ENCODE data around the gene UBAC2.

UBAC2 gene

DNA sequence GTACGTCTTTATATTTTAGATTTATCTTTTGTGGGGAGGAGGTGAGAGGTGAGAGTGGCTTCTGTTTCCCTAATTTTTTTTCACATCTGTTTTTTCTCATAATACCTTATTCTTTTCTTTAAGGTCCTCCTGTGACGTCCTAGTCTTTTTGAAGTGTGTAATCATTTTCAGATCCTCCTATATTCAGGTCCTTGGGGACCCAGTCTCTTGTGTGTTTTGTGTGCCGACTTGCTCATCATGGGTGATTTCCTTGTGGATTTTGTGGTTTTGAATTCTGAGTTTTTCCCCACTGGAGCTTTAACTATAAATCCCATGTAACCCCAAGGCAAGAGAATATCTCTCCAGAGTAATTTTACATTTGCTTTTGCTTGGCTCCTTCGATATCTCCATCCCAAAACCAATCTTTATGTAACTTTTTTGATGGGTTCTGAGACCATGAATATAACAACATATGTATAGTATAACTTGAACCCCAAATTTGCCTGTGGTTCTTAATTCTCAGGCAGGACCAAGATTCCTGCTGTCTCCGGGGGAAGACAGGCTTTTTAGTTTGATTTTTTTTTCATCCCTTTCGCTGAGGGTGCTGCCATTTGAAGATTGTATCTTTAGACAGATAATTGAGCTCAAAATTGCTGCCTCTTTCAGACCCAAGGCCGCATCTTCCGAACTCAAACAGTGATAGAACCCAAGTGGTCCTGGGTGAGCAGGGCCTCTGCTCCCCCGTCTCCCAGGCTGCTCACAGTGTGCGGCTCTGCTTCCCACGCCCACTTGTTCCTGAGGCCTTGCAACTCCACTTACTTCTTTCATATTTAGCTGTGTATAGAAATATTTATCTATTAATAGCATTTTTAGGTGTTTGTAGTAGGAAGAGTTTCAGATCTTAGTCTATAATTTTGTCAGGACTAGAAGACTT is 165.7 kb downstream of the UBAC2 start:
- DNase-seq = no peak

DNA sequence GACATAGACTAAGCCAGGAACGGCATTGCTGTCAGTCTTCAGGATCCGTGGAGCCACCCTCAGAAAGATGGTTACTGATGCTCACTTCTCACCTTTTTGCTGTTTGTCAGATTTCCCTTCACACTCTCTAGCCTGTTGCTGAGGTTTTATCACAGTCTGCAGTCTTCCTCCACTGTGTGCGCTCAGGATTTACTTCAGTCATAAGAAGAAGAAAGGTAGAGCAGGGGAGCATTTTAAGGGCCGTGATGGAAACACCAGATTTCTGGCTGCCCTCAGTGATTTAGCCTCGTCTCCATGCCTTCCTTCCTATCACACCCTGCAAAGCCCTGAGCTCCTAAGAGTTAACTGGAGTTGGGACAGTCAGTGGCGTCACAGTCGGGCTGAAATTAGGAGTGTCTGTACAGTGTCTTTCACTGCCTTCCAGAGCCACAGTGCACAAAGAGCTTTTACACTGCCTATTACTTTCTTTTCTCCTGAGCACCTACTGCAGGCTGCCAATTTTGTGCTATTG is 166.5 kb downstream of the UBAC2 start:
- no peak for DNase-seq

DNA sequence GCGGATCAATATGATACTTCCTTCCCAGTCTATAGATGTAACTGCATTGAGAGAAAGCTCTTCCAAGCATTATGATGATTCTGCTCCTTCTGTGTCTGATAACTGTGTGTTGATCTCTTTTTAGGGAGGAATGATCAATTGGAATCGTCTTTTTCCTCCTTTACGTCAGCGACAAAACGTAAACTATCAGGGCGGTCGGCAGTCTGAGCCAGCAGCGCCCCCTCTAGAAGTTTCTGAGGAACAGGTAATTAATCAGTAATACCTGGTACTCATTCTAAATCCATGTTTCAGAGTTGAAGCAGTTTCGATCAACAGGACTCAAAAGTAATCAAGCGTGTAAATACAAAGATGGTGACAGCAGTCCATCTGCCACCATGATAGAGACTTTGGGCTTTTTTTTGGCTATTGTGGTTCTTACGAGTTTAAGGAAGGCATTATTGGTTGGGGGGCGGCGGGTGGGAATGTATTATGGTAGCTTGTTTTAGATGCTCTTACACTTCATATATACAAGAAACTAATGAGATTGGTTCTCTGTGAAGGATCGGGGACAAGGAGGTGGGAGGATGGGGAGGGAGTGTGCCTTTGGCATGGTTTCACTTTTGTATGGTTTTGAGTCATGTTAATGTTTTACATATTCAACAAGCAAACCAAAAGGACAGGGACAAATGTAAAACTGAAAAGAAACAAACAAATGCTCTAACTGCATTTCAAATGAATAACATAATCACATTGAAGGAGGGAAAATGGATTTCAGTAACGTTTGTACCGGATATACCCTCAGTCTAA is 167.2 kb downstream of the UBAC2 start:
- no peak for DNase-seq

DNA sequence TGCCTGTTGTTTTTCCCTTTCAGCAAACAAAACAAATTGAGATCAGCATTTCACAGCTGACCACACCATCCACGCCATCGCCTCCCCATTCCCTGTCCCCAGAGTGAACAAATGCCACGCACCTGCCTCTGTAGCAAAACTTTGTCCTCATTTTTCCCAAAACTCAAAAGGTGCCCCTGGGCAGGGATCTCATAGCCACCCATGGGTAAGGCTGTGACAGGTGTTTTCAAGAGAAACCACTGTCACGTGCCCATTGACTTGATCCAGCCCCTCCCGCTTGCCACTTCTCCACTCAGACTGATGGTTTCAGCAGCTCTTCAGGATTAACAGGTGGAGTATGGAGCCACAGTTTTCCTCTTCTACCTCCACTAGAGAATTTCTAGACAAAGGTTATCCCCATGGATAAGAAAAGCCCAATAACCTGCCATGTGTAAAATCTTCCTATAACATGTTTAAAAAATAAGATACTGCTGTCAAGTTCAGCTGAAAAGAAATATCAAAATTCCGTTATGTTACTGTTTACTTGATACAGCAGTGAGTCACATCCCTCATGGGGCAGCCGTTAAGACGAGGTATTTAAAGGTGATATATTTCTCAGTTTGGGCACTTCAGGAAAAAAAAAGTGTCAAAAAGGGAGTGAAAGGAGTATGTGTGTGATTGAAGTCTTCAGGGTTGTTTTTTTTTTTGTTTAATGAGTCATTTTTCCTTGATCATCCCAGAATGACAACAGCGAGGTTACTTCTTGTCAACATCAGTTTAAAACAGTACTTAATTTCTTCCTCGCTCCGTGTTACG is 170.0 kb downstream of the UBAC2 start:
- DNase-seq = no peak

DNA sequence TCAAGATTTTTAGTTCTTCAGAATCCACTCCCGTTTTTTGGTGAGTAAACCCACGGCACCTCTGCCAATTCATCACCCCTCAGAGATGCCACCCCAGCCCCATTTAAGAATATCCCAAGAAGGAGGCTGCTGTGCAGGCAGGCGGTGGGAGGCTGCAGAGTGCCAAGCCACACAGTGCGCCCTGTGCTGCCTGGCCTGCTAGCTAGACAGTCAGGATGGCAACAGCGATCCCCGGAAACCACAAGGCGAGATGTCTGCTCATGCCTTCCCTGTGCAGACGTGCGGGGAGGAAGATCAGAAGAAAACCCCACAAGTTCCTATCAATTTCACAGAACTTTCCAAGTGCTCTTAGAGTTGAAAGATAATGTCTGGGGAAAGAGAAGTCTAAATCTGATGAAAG is 171.3 kb downstream of the UBAC2 start:
- no peak for DNase-seq

DNA sequence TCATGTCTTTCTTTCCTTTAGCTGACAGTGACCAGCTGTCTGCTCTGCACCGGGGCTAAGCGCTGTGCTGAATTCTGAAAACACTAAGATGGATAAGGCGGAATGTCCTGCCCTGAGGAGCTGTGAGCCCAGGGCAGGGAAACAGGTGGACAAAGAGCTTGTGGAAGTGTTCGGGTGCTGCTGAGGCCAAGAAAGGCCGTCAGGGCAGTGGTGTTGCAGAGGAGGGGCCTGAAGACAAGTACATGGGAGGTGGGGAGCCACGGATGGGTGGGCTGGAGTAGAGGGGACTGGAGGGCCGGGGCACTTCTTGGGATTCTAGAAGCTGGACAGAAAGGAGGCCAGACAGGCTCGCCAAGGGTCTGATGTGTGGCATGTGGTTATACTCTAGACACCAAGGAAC is 172.8 kb downstream of the UBAC2 start:
- no peak for DNase-seq

DNA sequence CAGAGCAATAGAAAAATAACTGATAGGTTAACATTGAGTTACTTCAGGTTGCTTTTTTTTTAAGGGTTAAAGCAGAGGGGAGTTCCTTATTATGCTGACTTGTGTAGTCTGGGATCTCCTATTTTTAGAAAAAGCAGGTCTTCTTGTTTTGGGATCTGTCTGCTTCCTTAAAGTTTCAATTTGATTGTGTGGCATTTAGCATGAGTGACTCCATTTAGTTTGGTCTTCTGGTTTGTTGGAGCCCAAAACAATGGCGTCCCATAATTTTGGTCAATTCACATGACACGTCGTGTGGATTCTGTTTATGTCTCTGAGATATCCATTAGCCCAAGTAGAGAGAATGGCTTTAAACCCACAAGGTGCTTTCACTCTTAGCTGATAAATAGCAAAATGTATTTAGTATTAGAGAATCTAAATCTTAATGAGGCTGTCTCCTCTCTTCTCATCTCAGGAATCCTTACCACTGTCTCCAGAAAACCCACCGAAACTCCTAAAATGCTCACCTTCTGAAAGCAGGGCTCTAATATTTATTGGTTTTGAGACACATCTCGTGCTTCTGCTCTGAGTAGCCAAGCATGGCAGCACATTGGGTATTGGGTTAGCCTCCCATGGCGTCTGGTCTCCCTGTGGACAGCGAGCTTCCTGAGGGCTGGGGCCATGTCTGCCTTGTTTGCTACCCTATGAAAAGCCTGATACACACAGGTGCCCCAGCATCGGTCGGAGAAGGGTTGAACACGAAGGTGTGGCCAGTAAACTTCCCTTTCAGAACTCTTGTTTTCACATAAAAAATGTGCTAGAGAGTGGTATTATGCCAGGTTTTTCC is 173.7 kb downstream of the UBAC2 start:
- no peak for DNase-seq

DNA sequence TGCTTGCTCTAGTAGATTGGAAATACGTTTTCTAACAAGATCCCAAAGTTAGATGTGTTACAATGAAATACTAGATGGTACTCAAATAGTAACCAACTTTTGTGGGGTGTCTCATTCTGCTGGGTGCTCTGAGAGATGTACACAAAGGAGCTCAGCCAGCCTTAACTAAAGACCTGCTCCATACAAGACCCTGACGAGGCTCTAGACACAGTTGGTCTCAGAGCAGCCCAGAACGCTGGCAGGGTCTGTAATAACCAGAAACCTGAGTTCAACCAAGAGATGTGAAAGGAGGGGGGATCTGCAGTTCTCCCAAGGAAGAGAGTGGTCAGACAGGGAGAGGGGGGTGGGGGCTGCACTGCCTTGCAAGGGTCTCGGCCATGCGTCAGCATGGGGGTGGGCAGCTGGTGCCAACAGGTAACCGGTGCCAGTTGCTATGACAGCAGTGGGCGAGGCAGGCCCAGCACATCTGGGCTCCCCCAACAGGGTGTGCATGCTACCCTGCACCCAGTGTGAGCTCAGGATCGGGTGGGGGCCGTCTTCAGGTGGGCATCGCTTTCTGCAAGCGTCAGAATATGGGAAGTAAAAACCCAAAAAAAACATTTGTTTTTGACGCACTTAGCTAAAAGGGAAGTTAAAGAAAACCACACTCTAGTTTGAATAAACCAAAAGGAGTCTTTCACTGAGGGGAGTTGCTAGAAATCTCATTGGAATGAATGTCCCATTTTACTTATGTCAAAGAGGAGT is 174.5 kb downstream of the UBAC2 start:
- no peak for DNase-seq

DNA sequence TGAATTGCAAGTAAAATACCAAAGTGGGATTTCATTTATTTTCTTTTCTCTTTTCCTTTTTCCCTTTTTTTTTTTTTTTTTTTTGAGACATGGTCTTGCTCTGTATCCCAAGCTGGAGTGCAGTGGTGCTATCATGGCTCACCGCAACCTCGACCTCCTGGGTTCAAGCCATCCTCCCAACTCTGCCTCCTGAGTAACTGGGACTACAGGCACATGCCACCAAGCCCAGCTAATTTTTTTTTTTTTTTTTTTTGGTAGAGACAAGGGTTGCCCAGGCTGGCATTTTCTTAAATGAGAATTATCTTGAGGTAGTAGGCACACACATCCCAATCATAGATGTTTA is 175.1 kb downstream of the UBAC2 start:
- no peak for DNase-seq

DNA sequence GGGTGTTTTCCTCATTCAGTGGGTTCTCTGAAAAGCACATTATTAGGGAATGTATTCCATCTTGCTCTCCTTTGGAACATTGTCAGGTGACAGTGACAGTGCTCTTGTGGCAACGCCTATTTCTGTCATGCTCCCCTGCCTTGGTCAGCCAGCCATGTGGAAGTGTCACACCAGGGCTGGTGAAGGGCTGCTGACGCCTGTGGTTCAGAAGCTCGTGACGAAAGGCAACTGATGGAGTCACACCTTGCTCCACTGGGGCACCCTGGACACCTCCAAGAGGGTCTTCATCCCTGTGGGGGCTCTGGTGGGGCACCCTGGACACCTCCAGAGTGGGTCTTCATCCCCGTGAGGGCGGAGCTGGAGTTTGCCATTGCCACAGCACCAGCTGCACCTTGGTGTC is 175.5 kb downstream of the UBAC2 start:
- no peak for DNase-seq

DNA sequence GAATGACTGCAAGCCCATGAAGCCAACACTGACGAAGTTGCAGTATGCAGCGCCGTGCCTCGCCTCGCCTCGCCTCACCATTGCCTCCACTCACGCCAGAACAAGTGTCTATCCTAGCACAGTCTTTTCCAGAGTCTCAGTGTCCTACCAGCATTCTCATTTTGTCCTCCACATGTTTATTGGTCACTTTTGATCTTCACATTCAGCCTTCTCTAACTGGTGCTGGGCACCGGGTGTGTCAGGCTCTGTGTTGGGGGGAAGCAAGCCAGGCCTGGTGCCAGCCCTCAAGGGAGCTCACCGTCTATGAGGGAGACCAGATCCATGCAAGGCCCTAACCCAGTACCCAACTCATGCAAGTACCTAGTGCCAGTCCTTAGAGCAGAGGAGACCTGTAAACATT is 176.3 kb downstream of the UBAC2 start:
- DNase-seq = no peak

DNA sequence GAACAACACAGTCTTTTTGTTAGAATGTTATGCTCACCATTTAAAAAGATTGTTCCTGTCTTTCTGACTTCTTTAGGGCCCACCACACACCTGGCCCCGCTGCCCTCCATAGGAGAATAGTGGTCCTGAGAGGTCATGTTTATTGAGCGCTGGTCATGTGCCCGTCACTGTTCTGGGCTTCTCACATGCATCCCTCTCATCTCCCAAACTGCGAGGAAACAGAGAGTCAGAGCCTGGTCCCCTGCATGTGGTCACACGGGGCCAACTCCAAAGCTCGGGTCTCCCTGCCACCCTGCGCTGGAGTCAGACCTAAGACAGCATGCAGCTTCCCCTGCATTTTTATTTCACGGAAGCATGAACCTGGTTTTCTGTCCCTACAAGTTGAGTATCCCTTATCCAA is 177.0 kb downstream of the UBAC2 start:
- no peak for DNase-seq

DNA sequence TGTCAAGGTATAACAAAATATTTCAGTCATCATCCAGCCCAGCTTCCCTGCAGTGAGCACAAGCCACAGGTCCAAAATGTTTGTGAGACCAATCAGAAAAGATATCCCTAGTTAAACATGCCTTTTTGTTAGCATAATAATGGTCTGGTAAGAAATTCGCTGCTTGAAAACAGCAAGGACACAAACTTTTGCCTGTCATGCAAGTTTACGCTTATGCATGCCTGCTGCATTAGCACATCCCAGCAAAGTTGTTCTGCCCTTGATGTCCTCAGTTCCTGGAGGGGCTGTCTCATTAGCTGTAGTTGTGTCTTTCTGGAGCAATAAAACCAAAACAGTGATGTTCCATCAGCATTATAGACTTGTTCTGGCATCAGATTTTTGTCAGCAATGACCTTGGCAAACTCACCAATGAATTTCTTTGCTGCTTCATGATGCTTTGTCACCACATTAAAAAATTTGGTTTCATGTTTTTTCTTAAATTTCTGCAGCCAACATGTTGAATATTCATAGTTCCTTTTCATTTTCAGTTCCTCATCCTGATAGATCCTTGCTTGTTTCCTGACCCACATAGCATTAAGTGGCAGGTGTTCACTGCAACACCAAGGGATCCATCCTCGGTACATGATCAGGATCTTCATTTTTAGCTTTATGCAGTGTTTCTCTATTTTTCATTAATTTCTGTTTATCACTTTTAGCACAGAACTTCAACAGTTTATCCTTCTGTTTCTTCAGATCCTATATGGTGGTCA is 178.5 kb downstream of the UBAC2 start:
- no peak for DNase-seq

DNA sequence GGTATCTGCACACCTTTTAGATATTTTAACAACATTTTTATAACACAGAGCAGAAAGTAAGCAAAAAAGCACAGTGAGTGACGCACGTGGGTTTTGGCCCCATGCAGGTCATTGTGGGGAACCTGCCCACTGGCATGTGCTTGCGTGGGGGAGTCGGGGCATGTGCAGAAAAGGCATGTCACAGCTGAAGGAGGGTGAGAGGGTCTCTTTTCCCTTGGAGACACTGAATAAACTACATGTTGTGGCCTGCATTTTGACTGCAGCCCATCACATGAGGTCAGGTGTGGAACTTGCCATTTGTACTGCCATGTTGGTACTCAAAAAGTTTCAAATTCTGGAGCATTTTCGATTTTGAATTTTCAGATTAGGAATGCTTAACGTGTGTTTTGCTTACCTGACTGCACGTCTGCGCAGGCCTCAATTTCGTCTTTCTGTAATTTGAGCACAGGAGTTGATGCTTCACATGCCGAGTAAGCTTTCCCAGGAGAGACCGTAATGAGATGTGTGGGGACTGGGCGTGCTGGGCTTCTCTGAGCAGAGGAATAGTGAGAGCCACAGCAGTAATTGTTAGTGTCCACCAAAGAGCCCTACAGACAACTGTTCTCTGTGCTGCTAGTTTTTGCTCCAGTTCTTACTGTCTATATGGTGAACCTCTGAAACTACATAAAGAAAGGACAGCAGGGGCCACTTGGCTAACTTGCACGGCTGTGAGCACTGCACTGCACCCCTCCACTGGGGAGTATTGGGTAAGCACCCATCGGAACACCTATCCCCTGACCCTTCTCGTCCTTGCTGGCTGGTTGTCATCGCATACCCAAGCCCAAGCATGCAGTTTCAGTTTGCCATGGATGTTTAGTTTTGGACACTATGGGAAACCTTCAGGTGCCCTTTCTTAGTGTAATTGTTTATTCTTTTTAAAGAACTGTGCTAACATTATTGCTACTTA is 179.5 kb downstream of the UBAC2 start:
- DNase-seq = no peak

DNA sequence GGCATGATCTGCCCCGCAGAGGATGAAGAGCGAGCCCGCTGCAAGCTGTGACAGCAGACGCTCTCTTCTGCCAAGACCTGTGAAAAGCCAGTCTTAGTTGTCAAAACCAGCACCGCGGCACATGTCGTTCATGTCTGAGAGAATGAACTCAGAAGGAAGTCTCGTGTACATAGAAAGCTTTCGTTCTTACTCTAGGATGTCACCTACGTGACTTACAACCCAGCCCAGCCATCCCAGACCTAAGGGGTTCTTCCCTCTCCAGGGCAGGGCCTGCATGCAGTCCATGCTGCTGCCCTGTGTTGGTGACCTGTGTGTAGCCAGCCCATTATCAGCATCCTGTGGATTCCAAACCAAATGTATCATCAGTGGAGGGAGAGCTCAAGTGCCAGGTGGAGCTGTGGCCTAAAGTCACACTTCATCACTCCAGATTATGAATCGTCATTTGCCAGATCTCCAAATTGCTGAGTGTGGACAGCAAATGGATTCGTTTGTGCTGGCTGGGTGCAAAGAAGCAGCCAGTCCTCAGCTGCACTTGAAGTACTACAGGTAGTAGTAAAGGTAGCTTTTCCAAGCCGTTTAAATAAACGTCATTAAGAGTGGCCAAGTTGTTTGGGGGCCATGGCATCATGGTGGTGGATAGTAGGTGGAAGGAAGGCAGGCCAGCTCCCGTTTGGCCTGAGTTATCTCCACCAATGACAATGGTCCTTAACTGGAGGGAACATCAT is 180.4 kb downstream of the UBAC2 start:
- no peak for DNase-seq

DNA sequence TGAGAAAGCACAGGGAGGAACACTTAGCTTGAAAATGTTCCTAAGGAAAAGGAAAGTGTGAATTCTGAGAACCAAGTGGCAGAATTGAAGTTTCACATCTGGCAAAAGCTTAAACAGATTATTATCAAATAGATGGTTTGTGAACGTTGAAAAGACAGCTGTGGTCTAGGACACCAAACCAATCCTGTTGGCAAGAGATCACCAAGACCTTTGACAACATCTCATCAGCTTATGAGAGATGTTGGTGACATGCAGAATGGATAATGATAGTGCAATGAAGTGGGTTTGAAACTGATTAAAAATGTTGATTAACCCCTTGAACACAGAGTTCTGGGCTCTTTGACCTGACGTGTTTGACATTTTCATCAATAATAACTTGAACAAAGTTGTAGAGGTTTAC is 181.1 kb downstream of the UBAC2 start:
- DNase-seq = no peak

DNA sequence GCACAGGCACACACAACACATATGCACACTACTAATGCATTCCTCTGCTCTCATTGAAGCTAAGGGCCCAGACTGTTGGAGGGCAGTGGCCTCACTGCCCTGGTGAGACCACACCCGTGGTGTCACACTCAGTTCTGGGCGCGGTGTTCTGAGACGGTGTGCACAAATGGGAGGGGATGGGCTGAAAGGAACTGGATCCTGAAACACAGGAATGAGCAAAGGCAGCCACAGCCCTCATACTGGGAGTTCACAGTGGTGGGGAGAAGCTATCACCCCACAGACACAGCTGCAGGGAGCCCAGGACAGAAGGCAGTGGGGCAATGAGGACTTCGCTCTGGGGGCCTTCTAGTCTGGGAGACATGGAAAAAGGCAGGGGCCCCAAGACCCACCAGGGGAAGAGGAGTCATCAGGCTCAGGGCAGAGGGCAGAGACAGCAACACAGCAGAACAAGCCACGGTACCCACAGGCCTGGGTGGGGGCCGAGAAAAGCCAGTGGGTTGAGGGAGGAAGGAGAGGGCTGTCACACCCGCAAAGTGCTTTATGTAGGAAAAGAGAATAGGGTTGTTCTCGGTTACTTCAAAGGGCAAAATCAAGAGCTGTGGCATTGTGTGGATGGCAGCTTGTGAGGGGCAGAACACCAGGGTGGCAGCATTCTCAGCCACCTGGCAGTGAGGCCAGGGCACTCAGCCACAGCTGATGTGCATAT is 181.9 kb downstream of the UBAC2 start:
- DNase-seq = no peak

DNA sequence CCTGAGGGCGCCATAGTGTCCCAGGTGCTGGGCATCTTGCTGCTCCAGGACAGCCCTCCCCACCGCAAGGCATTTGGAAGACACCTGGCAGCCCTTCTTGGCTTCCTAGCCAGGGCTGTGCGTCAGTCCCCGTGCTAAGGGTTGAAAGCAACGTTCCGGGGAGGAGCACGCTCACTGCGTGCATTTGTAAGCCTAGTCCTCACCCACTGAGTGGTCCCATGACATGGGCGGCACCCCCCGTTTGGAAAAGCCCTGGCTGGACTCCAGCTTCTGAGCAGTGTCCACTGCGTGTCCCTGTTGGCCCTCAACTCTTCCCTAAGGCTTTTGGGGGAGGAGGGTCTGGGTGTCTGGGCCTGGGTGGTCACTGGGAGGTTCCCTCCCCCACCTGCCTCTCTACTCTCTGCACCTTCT is 182.9 kb downstream of the UBAC2 start:
- no peak for DNase-seq

Data from T1000 (cell line).